Activated CD4-positive, alpha-beta T cell treated with anti-CD3 and anti-CD28 coated beads, Interleukin-2, Interleukin-6, amounts not matched to agents 100 ng/mL and 50 ng/mL, durations not matched to agents 16 hours and 8 hours (primary cell): ENCODE measurements around the gene MASP2.
"Not testable (repeated sequence)": the region's sequence is repeated elsewhere in the genome, so short reads cannot be mapped to it uniquely, and the experiment has no call there.

Experiments
- DNase-seq: peaks from one replicate; pipeline ENCODE4 v3.0.0-alpha.2; 2020

The MASP2 gene

GRCh38 chr1:11037019-11037739 is 9.9 kb downstream of the MASP2 start:
- DNase-seq, result not testable (repeated sequence)

GRCh38 chr1:11031624-11032262 is 15.3 kb downstream of the MASP2 start:
- no peak for DNase-seq

GRCh38 chr1:11030865-11031264 is 16.2 kb downstream of the MASP2 start:
- no peak for DNase-seq

- DNase-seq, result no peak
Measured at GRCh38 chr1:11028018-11028417, 19.0 kb downstream of the MASP2 start.

- DNase-seq, result no peak
Measured at GRCh38 chr1:11027316-11027715, 19.7 kb downstream of the MASP2 start.

GRCh38 chr1:11026903-11027302 is 20.1 kb downstream of the MASP2 start:
- no peak for DNase-seq

GRCh38 chr1:11026052-11026451 is 21.0 kb downstream of the MASP2 start:
- DNase-seq, result no peak

GRCh38 chr1:11025618-11026017 is 21.4 kb downstream of the MASP2 start:
- no peak for DNase-seq

GRCh38 chr1:11024874-11025203 is 22.2 kb downstream of the MASP2 start:
- no peak for DNase-seq

GRCh38 chr1:11024154-11024873 is 22.7 kb downstream of the MASP2 start:
- no peak for DNase-seq

GRCh38 chr1:11023201-11023600 is 23.8 kb downstream of the MASP2 start:
- no peak for DNase-seq

GRCh38 chr1:11019971-11020370 is 27.1 kb downstream of the MASP2 start:
- DNase-seq, result no peak

- DNase-seq, result not testable (repeated sequence)
Measured at GRCh38 chr1:11019358-11019757, 27.7 kb downstream of the MASP2 start.

GRCh38 chr1:11013160-11013531 is 33.9 kb downstream of the MASP2 start:
- DNase-seq, result no peak

- DNase-seq, result peak; percentile 91
Measured at GRCh38 chr1:11012260-11013159, 34.5 kb downstream of the MASP2 start, which contains the start of gene TARDBP. TSS of gene TARDBP (plus strand) at chr1:11012654. CDS start at chr1:11013728, 1,074 bp downstream.

- no peak for DNase-seq
Measured at GRCh38 chr1:11000526-11000925, 46.5 kb downstream of the MASP2 start.

- DNase-seq, result no peak
Measured at GRCh38 chr1:10996100-10996499, 50.9 kb downstream of the MASP2 start.

GRCh38 chr1:10992864-10993263 is 54.2 kb downstream of the MASP2 start:
- DNase-seq, result no peak

- DNase-seq, result not testable (repeated sequence)
Measured at GRCh38 chr1:10992004-10992403, 55.0 kb downstream of the MASP2 start.

- DNase-seq, result no peak
Measured at GRCh38 chr1:10990828-10991227, 56.2 kb downstream of the MASP2 start.

GRCh38 chr1:10989920-10990516 is 57.0 kb downstream of the MASP2 start:
- not testable (repeated sequence) for DNase-seq

GRCh38 chr1:10989095-10989494 is 57.9 kb downstream of the MASP2 start:
- DNase-seq, result no peak
